Endothelial cell of umbilical vein (primary cell): Measurements from ENCODE around the gene HTRA3. TPM values are rescaled to one million over a fixed set of nuclear protein-coding genes. Genes with fewer than 3 reads are reported as not detected.

ENCODE experiments used
- BruUV-seq: library from RNA; stranded (reverse); fragments of 400-500 nt; replicated peaks from 2 replicates; lab custom pipeline; 2021; lab: Mats Ljungman, UMichigan
- CTCF ChIA-PET: fragments of 300-600, 350-600 bp; sonication (Branson Sonifier 250); formaldehyde crosslinking; loops from one replicate; lab custom pipeline; 2021; ENCODE audit warnings: antibody characterized with exemption, inconsistent platforms; lab: Charles Lee
- POLR2A ChIA-PET: fragments of 300-600, 350-600 bp; sonication (Branson Sonifier 250); formaldehyde crosslinking; loops from one replicate; lab custom pipeline; 2021; ENCODE audit warnings: antibody characterized with exemption, inconsistent platforms; lab: Charles Lee
- DNase-seq: peaks from one replicate; pipeline ENCODE4 v3.0.0-alpha.2; 2011; ENCODE audit warnings: low read depth, low spot score
- FAIRE-seq: peaks from 2 replicates; lab custom pipeline; 2011; peaks lifted over from hg19 to GRCh38; lab: Jason Lieb, UNC
- H2AFZ ChIP-seq: 2 replicates; pipeline ENCODE4 v1.6.0; 2012; ENCODE audit warnings: low read depth, low read length, control low read depth, inconsistent platforms
- H3K27ac ChIP-seq: 2 replicates; pipeline ENCODE4 v1.5.1; 2011; ENCODE audit warnings: low read depth, mild to moderate bottlenecking, control low read depth, low read length, moderate library complexity; ENCODE audit not compliant: insufficient read depth
- H3K27me3 ChIP-seq, 2 experiments: 2 replicates each; pipeline versions ENCODE4 v1.6.0 to v1.6.1; 2011; ENCODE audit warnings: low read length in 2 of 2, mixed read lengths in 1 of 2; ENCODE audit not compliant: control insufficient read depth in 2 of 2, insufficient read depth in 2 of 2
- H3K36me3 ChIP-seq, 2 experiments: 2 replicates in 1 of 2; 3 replicates in 1 of 2; pipeline ENCODE4 v1.5.1; 2011; ENCODE audit warnings: low read length in 2 of 2, mild to moderate bottlenecking in 1 of 2, moderate library complexity in 1 of 2; ENCODE audit not compliant: control insufficient read depth in 2 of 2, insufficient read depth in 2 of 2; ENCODE audit errors: extremely low read depth in 1 of 2
- H3K4me1 ChIP-seq: 3 replicates; pipeline ENCODE4 v1.5.1; 2011; ENCODE audit warnings: mild to moderate bottlenecking, low read length; ENCODE audit not compliant: control insufficient read depth, insufficient read depth; ENCODE audit errors: extremely low read depth
- H3K4me2 ChIP-seq: 2 replicates; pipeline ENCODE4 v1.6.1; 2011; ENCODE audit warnings: low read length, control low read depth, mixed read lengths; ENCODE audit not compliant: insufficient read depth
- H3K4me3 ChIP-seq, 3 experiments: fragments of 200-600 bp in 1 of 3; sonication (generic), shearing (Covaris generic) in 1 of 3; replicated peaks in 1 of 3; 2 replicates each; pipeline ENCODE4 v1.5.1; 2011 to 2016; ENCODE audit warnings: control low read depth in 3 of 3, low read length in 3 of 3, mild to moderate bottlenecking in 2 of 3, inconsistent platforms in 1 of 3, low read depth in 1 of 3, moderate library complexity in 1 of 3; ENCODE audit not compliant: insufficient read depth in 1 of 3
- H3K79me2 ChIP-seq: 2 replicates; pipeline ENCODE4 v1.6.0; 2012; ENCODE audit warnings: low read length, inconsistent platforms; ENCODE audit not compliant: control insufficient read depth, insufficient read depth
- H3K9ac ChIP-seq: replicated peaks from 2 replicates; pipeline ENCODE3; 2011; ENCODE audit warnings: low read length, control low read depth; ENCODE audit not compliant: insufficient read depth; ENCODE audit errors: extremely low read depth
- H3K9me1 ChIP-seq: replicated peaks from 3 replicates; pipeline ENCODE4 v1.6.0; 2011; ENCODE audit warnings: mild to moderate bottlenecking, low read length; ENCODE audit not compliant: control insufficient read depth, insufficient read depth; ENCODE audit errors: extremely low read depth
- H3K9me3 ChIP-seq: replicated peaks from 2 replicates; pipeline ENCODE4 v1.5.1; 2012; ENCODE audit warnings: low read length, inconsistent platforms; ENCODE audit not compliant: control insufficient read depth, insufficient read depth
- H4K20me1 ChIP-seq: replicated peaks from 2 replicates; pipeline ENCODE3; 2011; ENCODE audit warnings: mild to moderate bottlenecking, low read length; ENCODE audit not compliant: control insufficient read depth, insufficient read depth; ENCODE audit errors: extremely low read depth
- CTCF ChIP-seq, 2 donors: IDR thresholded peaks; 1 replicate in 1 of 2; 2 replicates in 1 of 2; pipeline ENCODE4 v1.5.1; 2011; ENCODE audit warnings: low read length in 2 of 2, mild to moderate bottlenecking in 2 of 2, moderate library complexity in 2 of 2, control low read depth in 1 of 2, inconsistent platforms in 1 of 2, low read depth in 1 of 2; ENCODE audit not compliant: insufficient read depth in 1 of 2; ENCODE audit errors: extremely low read depth in 1 of 2
- EZH2 ChIP-seq: IDR thresholded peaks from 2 replicates; pipeline ENCODE4 v1.6.1; 2012; ENCODE audit warnings: borderline replicate concordance, low read depth, mild to moderate bottlenecking, moderate library complexity, low read length, inconsistent platforms; ENCODE audit not compliant: severe bottlenecking
- FOS ChIP-seq: IDR thresholded peaks from 2 replicates; pipeline ENCODE4 v1.6.1; 2011; ENCODE audit warnings: mild to moderate bottlenecking, low read length, moderate library complexity, borderline replicate concordance; ENCODE audit not compliant: insufficient read depth
- GATA2 ChIP-seq: IDR thresholded peaks from 2 replicates; pipeline ENCODE4 v1.7.0; 2011; ENCODE audit warnings: low read depth, mild to moderate bottlenecking, moderate library complexity, mixed read lengths, low read length; ENCODE audit not compliant: insufficient read length, insufficient read depth
- JUN ChIP-seq: IDR thresholded peaks from 2 replicates; pipeline ENCODE4 v1.6.1; 2011; ENCODE audit warnings: borderline replicate concordance, low read depth; ENCODE audit not compliant: insufficient read length, insufficient read depth
- MYC ChIP-seq: IDR thresholded peaks from one replicate; pipeline ENCODE4 v1.6.1; 2011; ENCODE audit warnings: mild to moderate bottlenecking, low read depth, low read length
- POLR2A ChIP-seq: IDR thresholded peaks from 2 replicates; pipeline ENCODE4 v1.6.1; 2012; ENCODE audit warnings: low read depth, mild to moderate bottlenecking, control low read depth, low read length
- POLR2AphosphoS5 ChIP-seq: IDR thresholded peaks from 2 replicates; pipeline ENCODE4 v1.6.1; 2012; ENCODE audit warnings: low read depth, mild to moderate bottlenecking, control low read depth, low read length, moderate library complexity; ENCODE audit not compliant: insufficient read depth
- dilution Hi-C: fragments of 300-500 bp; cut with MboI; formaldehyde crosslinking; loops from one replicate; pipeline ENCODE4 v1.15.0; 2019; ENCODE audit warnings: low sequenced_read_pairs; ENCODE audit not compliant: extremely low pct_ligation_motif_present
- intact Hi-C: fragments of 100-400 bp; cut with micrococcal nuclease; formaldehyde crosslinking; loops from one replicate; pipeline ENCODE4 v1.10.0; 2022
- polyA plus RNA-seq, 4 experiments: library from polyadenylated mRNA; depleted of rRNA in 3 of 4; stranded (reverse) in 3 of 4; unstranded in 1 of 4; fragments of >200 nt; gene quantifications; 2 replicates each; pipeline versions ENCODE4 v1.2.1 to v1.2.3, GENCODE V29; 2011 to 2012; ENCODE audit warnings: missing spikeins in 1 of 4
- total RNA-seq: library from RNA; stranded (reverse); gene quantifications from 2 replicates; pipeline ENCODE4 v1.2.3, GENCODE V29; 2021
- TF ChIP-seq, protein P1 (sequence below): IDR thresholded peaks from 2 replicates; pipeline ENCODE4 v1.6.1; 2011; ENCODE audit not compliant: insufficient read depth, insufficient read length

Gene HTRA3
- total and polyA plus RNA-seq, 2 donors (not counting 3 experiments of a cell fraction or from before 2014, with no cell fraction given): 9.0 to 12.0 TPM

GRCh38 chr4:8266508-8266907 lies 3.0 kb upstream of the HTRA3 start:
- H2AFZ ChIP-seq: no peak overlapping the region
- BruUV-seq: no TSS peak
- no peak overlapping the region for H3K27ac ChIP-seq
- FAIRE-seq: no peak
- H3K4me1 ChIP-seq: peaks cover 11% of the 10 kb centered on the region
- H4K20me1 ChIP-seq: no peaks in the 10 kb centered on the region
- POLR2A ChIA-PET: no interaction called here
- no peak overlapping the region for H3K4me2 ChIP-seq
- H3K9me3 ChIP-seq: no peaks in the 10 kb centered on the region
- no peak overlapping the region for H3K9ac ChIP-seq
- CTCF ChIA-PET: interaction anchor here (0.6 to 6.4 kb wide), 32 partner anchors 9 to 162 kb away, joined by 3 to 242 read pairs (median 8); no protein-coding TSS in a partner anchor
- no peaks in the 10 kb centered on the region for H3K27me3 ChIP-seq
- no peaks in the 10 kb centered on the region for H3K9me1 ChIP-seq
- TF ChIP-seq FOS (no peak), CTCF (IDR thresholded peaks at IDR 0.05; ENCODE audit: extremely low read depth in 1 of 2, insufficient read depth in 1 of 2, low read depth in 1 of 2, low read length in 2 of 2) (no peak), POLR2A (no peak), EZH2 (no peak), POLR2AphosphoS5 (no peak), GATA2 (no peak), MYC (no peak), JUN (no peak)
- TF ChIP-seq, protein P1, sequence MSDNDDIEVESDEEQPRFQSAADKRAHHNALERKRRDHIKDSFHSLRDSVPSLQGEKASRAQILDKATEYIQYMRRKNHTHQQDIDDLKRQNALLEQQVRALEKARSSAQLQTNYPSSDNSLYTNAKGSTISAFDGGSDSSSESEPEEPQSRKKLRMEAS: no peak
- intact Hi-C loops: loop anchor here (2.0 to 10.0 kb wide), 4 partner anchors 76 to 328 kb away; partner anchors contain the start of gene CPZ
- no peak overlapping the region for H3K4me3 ChIP-seq
- DNase-seq: no peak
- H3K79me2 ChIP-seq: no peaks in the 10 kb centered on the region
- dilution Hi-C loops: no loop called here
- H3K36me3 ChIP-seq: no peaks in the 10 kb centered on the region
